Calu3 (cell line): ENCODE data around the gene S100A16. TPM values are rescaled to one million over a fixed set of nuclear protein-coding genes. Genes with fewer than 3 reads are reported as not detected.

Experiments
- BruUV-seq: library from RNA; stranded (reverse); fragments of 400-500 nt; replicated peaks from 2 replicates; lab custom pipeline; 2021; lab: Mats Ljungman, UMichigan
- CTCF ChIA-PET: fragments of 300-600 bp; sonication (Branson Sonifier 250); formaldehyde crosslinking; loops from one replicate; lab custom pipeline; 2022; ENCODE audit warnings: antibody characterized with exemption; lab: Charles Lee
- DNase-seq: peaks from one replicate; pipeline ENCODE4 v3.0.0; 2022
- H3K27ac Mint-ChIP-seq: one replicate; pipeline ENCODE4 v1.8.0; 2022; ENCODE audit warnings: mixed read lengths; ENCODE audit not compliant: unreplicated experiment
- H3K27me3 Mint-ChIP-seq: one replicate; pipeline ENCODE4 v1.8.0; 2022; ENCODE audit warnings: mixed read lengths; ENCODE audit not compliant: unreplicated experiment
- H3K36me3 Mint-ChIP-seq: one replicate; pipeline ENCODE4 v1.8.0; 2022; ENCODE audit warnings: mild to moderate bottlenecking, moderate library complexity, mixed read lengths; ENCODE audit not compliant: insufficient read depth, unreplicated experiment
- H3K4me1 Mint-ChIP-seq: one replicate; pipeline ENCODE4 v1.8.0; 2022; ENCODE audit warnings: mild to moderate bottlenecking, low read depth, mixed read lengths; ENCODE audit not compliant: unreplicated experiment
- H3K4me3 Mint-ChIP-seq: one replicate; pipeline ENCODE4 v1.8.0; 2022; ENCODE audit warnings: mild to moderate bottlenecking, low read depth, moderate library complexity, mixed read lengths; ENCODE audit not compliant: unreplicated experiment
- H3K9me3 Mint-ChIP-seq: one replicate; pipeline ENCODE4 v1.8.0; 2022; ENCODE audit warnings: low read depth, mixed read lengths; ENCODE audit not compliant: unreplicated experiment
- intact Hi-C: fragments of 100-400 bp; cut with micrococcal nuclease; formaldehyde crosslinking; loops from one replicate; pipeline ENCODE4 v1.10.0; 2022; ENCODE audit not compliant: unreplicated experiment
- total RNA-seq: library from RNA; stranded (reverse); gene quantifications from 2 replicates; pipeline ENCODE4 v1.2.3, GENCODE V29; 2022
- TF ChIP-seq, protein P1 (sequence below): fragments of 200-600 bp; IDR thresholded peaks from one replicate; pipeline ENCODE4 v1.8.0; 2022; ENCODE audit warnings: antibody characterized with exemption; ENCODE audit not compliant: unreplicated experiment

The S100A16 gene
- total RNA-seq, 1 experiment from 2014 or later = 247 TPM

DNA sequence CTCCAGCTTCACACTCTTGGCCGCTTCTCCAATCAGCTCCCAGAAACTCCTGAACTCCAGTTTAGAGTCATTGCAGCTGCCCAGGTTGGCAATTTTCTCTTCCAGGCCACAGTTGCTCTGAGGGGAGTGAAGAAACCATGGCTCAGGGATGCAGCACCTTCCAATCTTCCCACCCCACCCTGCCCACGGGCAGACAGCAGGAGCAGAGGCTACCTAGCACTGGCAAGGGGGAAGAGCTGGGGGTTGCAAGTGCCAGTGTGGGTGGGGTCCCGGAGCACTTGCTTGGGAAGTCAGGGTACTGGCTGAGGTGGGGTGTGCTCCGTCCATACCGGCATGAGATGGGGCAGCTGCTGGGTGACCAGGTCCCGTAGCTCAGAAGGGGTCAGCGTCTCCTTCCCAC, 2.0 kb upstream of the S100A16 start:
- BruUV-seq = no TSS peak
- Mint-ChIP-seq H3K4me3 (peak overlapping the region; percentile 22), H3K27ac (peak overlapping the region; percentile 28)

DNA sequence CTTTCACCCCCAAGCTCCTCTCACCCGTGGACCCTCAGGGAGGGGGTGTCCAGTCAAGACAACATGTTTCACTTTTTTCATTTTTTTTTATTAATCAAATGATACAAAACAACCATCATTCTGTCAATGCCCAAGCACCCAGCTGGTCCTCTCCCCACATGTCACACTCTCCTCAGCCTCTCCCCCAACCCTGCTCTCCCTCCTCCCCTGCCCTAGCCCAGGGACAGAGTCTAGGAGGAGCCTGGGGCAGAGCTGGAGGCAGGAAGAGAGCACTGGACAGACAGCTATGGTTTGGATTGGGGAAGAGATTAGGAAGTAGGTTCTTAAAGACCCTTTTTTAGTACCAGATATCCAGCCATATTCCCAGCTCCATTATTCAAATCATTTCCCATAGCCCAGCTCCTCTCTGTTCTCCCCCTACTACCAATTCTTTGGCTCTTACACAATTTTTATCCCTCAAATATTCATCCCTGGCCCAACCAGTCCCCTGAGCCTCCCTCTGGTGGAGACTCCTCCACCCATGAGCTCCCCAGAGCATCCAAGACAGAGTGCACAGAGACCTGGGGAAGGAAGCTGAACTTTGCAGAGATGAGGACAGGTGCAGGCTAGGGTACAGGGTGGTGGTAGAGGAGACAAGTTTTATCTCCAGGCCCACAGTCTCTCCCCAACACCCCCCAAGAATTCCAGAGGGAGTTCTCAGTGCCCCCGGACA, 1.4 kb upstream of the S100A16 start:
- H3K4me3 Mint-ChIP-seq = peak overlapping the region; percentile 22
- H3K4me1 Mint-ChIP-seq = peaks cover 75% of the 10 kb centered on the region
- intact Hi-C loops = no loop called here

More for the DNA sequence above, 2.0 kb upstream of the S100A16 start:
- intact Hi-C loops = no loop called here
- Mint-ChIP-seq H3K9me3 (no peaks in the 10 kb centered on the region), H3K36me3 (peaks cover 73% of the 10 kb centered on the region), H3K27me3 (no peaks in the 10 kb centered on the region), H3K4me1 (peaks cover 69% of the 10 kb centered on the region)
- DNase-seq = no peak
- CTCF ChIA-PET = interaction anchor here (0.8 to 9.3 kb wide), 5 partner anchors 8 to 44 kb away, joined by 3 to 99 read pairs (median 14); partner anchors contain the start of genes CHTOP, S100A1 and S100A13
- TF ChIP-seq, protein P1, sequence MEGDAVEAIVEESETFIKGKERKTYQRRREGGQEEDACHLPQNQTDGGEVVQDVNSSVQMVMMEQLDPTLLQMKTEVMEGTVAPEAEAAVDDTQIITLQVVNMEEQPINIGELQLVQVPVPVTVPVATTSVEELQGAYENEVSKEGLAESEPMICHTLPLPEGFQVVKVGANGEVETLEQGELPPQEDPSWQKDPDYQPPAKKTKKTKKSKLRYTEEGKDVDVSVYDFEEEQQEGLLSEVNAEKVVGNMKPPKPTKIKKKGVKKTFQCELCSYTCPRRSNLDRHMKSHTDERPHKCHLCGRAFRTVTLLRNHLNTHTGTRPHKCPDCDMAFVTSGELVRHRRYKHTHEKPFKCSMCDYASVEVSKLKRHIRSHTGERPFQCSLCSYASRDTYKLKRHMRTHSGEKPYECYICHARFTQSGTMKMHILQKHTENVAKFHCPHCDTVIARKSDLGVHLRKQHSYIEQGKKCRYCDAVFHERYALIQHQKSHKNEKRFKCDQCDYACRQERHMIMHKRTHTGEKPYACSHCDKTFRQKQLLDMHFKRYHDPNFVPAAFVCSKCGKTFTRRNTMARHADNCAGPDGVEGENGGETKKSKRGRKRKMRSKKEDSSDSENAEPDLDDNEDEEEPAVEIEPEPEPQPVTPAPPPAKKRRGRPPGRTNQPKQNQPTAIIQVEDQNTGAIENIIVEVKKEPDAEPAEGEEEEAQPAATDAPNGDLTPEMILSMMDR = no peak

DNA sequence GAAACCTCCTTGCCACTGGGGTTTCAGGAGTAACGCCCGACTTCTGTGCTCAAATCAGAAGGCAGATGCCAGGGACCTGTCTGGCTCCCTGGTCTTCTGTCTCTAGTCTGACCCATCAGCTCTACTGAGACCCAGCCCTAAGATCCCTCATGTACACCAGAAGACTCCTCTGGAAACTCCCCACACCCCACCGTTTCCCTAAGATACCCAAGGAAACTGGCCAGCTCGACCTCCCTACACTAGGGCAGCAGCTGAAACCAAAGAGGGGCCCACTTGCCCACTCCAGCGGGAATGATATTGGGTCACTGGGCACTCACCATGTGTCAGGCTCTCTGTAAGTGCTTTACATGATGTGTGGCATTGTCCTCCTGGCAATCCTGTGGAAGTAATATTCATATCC, 469 bp upstream of the S100A16 start:
- peaks cover 83% of the 10 kb centered on the region for H3K36me3 Mint-ChIP-seq
- H3K27ac Mint-ChIP-seq = peak overlapping the region; percentile 71
- intact Hi-C loops = no loop called here
- CTCF ChIA-PET = interaction anchor here (0.9 to 9.3 kb wide), 8 partner anchors 14 to 73 kb away, joined by 3 to 99 read pairs (median 8); partner anchors contain the start of genes CHTOP, S100A1, S100A13 and S100A5
- TF ChIP-seq, protein P1 = no peak
- H3K27me3 Mint-ChIP-seq = no peaks in the 10 kb centered on the region
- H3K9me3 Mint-ChIP-seq = no peaks in the 10 kb centered on the region
- peaks cover 84% of the 10 kb centered on the region for H3K4me1 Mint-ChIP-seq
- no TSS peak for BruUV-seq
- peak overlapping the region; percentile 90 for H3K4me3 Mint-ChIP-seq
- no peak for DNase-seq

More for the DNA sequence above, 1.4 kb upstream of the S100A16 start:
- no peak for DNase-seq
- peak overlapping the region; percentile 28 for H3K27ac Mint-ChIP-seq
- CTCF ChIA-PET = interaction anchor here (0.8 to 9.3 kb wide), 4 partner anchors 8 to 44 kb away, joined by 3 to 99 read pairs (median 14); partner anchors contain the start of genes S100A1 and S100A13
- no peaks in the 10 kb centered on the region for H3K27me3 Mint-ChIP-seq
- BruUV-seq = no TSS peak
- H3K36me3 Mint-ChIP-seq = peaks cover 74% of the 10 kb centered on the region
- TF ChIP-seq, protein P1 = no peak
- H3K9me3 Mint-ChIP-seq = no peaks in the 10 kb centered on the region

DNA sequence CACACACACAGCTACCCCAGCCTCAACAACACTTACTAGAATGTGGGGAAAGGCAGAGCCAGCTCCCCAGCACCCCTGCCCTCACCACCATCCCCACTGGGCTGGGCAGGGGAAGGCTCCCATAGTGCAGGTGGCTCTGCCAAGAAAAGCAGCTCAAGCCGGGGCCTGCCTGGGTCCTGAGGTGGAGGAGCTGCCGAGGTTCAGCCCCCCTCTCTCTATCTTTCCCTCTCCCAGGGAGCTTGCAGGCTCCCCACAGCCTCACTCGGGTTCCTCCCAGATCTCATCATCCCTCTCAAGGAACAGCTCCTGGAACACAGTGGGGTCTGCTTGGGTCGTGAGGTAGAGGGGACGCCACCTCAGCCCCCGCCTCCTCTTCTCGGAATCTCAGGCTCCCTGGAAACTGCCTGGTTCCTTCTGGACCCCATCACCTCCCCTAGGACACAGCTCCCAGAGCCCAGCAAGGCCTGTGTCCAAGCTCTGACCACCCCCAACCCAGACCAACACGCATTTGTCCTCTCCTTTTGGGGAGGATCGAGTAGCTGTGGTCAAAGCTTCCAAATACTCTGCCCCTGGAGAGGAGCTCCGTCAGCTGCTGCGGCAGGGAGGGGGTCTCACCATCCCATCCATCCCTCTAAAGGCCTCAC, 704 bp downstream of the S100A16 start:
- no peaks in the 10 kb centered on the region for H3K9me3 Mint-ChIP-seq
- CTCF ChIA-PET = interaction anchor here (0.6 to 9.3 kb wide), 16 partner anchors 15 to 374 kb away, joined by 3 to 99 read pairs (median 4); partner anchors contain the start of genes CHTOP, CREB3L4, S100A1 and S100A13
- TF ChIP-seq, protein P1 = no peak
- no peak for DNase-seq
- peaks cover 78% of the 10 kb centered on the region for H3K4me1 Mint-ChIP-seq
- intact Hi-C loops = no loop called here
- no TSS peak for BruUV-seq
- no peaks in the 10 kb centered on the region for H3K27me3 Mint-ChIP-seq
- peak overlapping the region; percentile 90 for H3K4me3 Mint-ChIP-seq
- H3K36me3 Mint-ChIP-seq = peaks cover 89% of the 10 kb centered on the region
- peak overlapping the region; percentile 71 for H3K27ac Mint-ChIP-seq
